Activated CD8-positive, alpha-beta memory T cell treated with anti-CD3 and anti-CD28 coated beads for 48 hours (primary cell): ENCODE measurements around the gene PIGL.
A peak's percentile ranks its signal among the peaks of the same experiment; 100 is the strongest.

ENCODE experiments used
- DNase-seq, 3 experiments: peaks; one replicate each; pipeline ENCODE4 v3.0.0-alpha.2; 2020; ENCODE audit warnings: low read depth in 2 of 3, low spot score in 2 of 3

PIGL gene

GRCh38 chr17:16352303-16352666 lies 135.3 kb downstream of the PIGL start:
- peak in 2 of 3 experiments; percentile 9 to 13 for DNase-seq

- DNase-seq: peak; percentile 16 to 51 (median 18)
Observed at GRCh38 chr17:16352667-16353316, 135.8 kb downstream of the PIGL start.

- peak; percentile 23 to 49 (median 42) for DNase-seq
Observed at GRCh38 chr17:16353317-16354174, 136.5 kb downstream of the PIGL start, which contains the start of gene CENPV. Gene CENPV, minus strand, starts transcription at chr17:16353469. Its CDS starts 33 bp downstream, at chr17:16353436.

GRCh38 chr17:16354585-16354984 lies 137.6 kb downstream of the PIGL start:
- DNase-seq: no peak

- no peak for DNase-seq
Observed at GRCh38 chr17:16358394-16358793, 141.4 kb downstream of the PIGL start.

GRCh38 chr17:16361874-16362273 lies 144.9 kb downstream of the PIGL start:
- DNase-seq: no peak

- peak in 2 of 3 experiments; percentile 35 to 62 for DNase-seq
Observed at GRCh38 chr17:16363749-16364536, 146.9 kb downstream of the PIGL start.

- no peak for DNase-seq
Observed at GRCh38 chr17:16364625-16365024, 147.6 kb downstream of the PIGL start.

GRCh38 chr17:16371742-16372141 lies 154.7 kb downstream of the PIGL start:
- no peak for DNase-seq

- DNase-seq: no peak
Observed at GRCh38 chr17:16374146-16374938, 157.3 kb downstream of the PIGL start.
